HFF-Myc (cell line): ENCODE results near the gene BTRC.
"Not testable (repeated sequence)": the region's sequence is repeated elsewhere in the genome, so short reads cannot be mapped to it uniquely, and the experiment has no call there.

ENCODE experiments used
- DNase-seq: peaks from one replicate; pipeline ENCODE4 v3.0.0-alpha.2; 2011; ENCODE audit warnings: low read depth; ENCODE audit errors: extremely low read depth
- H3K4me3 ChIP-seq: replicated peaks from 2 replicates; pipeline ENCODE4 v1.5.1; 2011; ENCODE audit warnings: low read depth, mild to moderate bottlenecking, control low read depth, low read length
- CTCF ChIP-seq: IDR thresholded peaks from 2 replicates; pipeline ENCODE4 v1.5.1; 2012; ENCODE audit warnings: mild to moderate bottlenecking, low read depth, low read length, control low read depth; ENCODE audit errors: missing control alignments

Gene BTRC

DNA sequence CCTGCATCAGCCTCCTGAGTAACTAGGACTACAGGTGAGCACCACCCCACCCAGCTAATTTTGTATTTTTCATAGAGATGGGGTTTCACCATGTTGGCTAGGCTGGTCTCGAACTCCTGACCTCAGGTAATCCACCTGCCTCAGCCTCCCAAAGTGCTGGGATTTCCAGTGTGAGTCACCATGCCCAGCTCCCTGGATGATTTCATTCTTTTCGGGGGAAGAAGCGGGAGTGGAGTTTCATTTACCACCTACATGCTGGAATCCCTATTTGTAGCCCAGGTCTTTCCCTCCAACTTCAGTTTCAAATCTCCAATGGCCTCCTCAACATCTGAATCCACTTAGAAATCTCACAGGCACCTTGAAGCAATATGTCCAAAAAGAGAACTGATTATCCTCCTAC, 2.9 kb upstream of the BTRC start:
- DNase-seq, result no peak
- no peak for TF ChIP-seq CTCF
- H3K4me3 ChIP-seq, result no peak overlapping the region

DNA sequence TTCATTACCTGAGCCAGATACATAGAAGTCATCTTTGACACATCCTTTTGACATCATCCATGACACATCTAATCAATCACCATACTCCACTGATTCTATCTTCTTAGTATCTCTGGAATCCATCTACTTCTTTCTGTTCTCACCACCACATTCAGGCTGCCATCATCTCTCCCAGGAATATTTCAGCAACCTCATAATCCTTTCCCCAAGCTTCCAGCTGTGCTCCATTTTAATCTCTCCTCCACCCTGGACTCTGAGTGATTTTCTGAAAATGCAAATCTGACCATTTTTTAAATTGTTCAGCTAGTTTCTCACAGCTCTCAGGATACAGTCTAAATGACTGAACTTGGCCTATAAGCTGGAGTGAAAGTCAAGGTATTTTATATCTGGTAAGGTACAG, 2.5 kb upstream of the BTRC start:
- TF ChIP-seq CTCF, result no peak
- DNase-seq, result no peak
- no peak overlapping the region for H3K4me3 ChIP-seq

DNA sequence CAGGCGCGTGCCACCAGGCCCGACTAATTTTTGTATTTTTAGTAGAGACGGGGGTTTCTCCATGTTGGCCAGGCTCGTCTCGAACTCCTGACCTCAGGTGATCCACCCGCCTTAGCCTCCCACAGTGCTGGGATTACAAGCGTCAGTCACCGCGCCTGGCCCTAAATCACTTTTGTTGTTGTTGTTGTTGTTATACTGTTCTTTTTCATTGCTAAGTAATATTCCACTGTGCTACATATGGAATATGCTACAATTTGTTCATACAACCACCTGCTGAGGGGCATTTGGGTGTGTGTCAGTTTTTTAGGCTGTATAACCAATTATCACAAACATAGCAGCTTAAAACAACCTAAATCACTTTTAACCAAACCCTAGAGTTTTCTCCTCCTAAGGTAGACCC, 1.1 kb upstream of the BTRC start:
- not testable (repeated sequence) for H3K4me3 ChIP-seq, DNase-seq

DNA sequence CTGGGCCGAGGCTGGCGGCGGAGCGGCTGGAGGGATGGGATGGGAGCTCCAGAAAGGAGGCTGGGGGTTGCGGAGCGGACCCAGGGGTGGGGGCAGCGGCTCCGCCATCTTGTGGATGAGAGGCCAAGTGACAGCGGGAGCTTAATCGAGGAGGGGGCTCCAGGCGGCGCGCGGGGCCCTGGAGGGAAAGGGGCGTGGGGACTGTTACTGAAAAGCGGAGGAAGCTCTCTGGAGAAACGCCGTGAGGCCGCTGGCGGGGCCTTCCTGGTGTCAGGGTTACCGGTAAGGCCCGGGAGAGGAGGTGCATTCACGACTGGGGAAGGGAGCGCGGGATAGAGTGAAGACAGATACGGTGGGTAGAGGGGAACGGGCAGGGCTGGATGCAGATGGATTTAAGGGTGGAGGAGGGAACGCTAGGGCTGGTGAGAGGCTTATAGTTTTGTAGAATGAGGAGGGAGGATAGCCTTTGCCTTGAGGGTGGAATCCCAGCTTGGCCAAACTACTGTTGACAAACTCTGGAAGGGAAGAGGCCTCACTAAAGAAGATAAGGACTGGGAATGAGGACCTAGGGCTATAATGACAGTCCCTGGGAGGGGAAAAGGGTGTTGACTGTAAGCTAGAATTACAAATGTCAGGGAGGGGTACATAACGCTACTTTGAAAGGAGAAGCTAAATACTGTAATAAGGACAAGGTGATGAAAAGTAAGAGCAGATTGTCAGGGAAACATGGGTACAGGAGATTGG, 535 bp downstream of the BTRC start:
- H3K4me3 ChIP-seq, result peak overlapping the region; percentile 82
- no peak for TF ChIP-seq CTCF
- DNase-seq, result no peak

GRCh38 chr10:101355072-101355706, 1.2 kb downstream of the BTRC start:
- no peak for TF ChIP-seq CTCF
- H3K4me3 ChIP-seq, result peak overlapping the region; percentile 82
- no peak for DNase-seq

DNA sequence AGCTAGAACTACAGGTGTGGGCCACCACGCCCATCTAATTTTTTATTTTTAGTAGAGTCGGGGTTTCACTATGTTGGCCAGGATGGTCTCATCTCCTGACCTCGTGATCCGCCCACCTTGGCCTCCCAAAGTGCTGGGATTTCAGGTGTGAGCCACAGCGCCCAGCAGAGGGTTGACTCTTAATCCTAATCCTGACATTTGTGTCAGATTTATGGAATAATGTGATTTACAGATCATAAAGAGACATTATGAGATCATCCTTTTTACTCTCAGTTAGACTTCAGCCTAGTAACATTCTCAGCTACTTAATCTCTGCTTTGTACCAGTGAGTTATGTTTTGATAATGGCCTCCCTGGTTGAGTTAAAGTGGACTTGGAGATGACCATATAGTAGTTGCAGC, 2.2 kb downstream of the BTRC start:
- no peak overlapping the region for H3K4me3 ChIP-seq
- DNase-seq, result no peak
- no peak for TF ChIP-seq CTCF

GRCh38 chr10:101357958-101358357, 4.0 kb downstream of the BTRC start:
- no peak for TF ChIP-seq CTCF
- H3K4me3 ChIP-seq, result no peak overlapping the region
- DNase-seq, result no peak
